K562 (cell line): Measurements from ENCODE around the gene AFG1L. TPM values are rescaled to one million over a fixed set of nuclear protein-coding genes. Genes with fewer than 3 reads are reported as not detected.

Source experiments
- CEBPB ChIP-seq: fragments of 450-650 bp; IDR thresholded peaks from 2 replicates; pipeline ENCODE4 v1.6.1; 2016; ENCODE audit warnings: missing genetic modification characterization, missing compliant biosample characterization
- CHCHD3 ChIP-seq: fragments of 250-450 bp; sonication (Bioruptor Pico); IDR thresholded peaks from 2 replicates; pipeline ENCODE4 v2.1.2; 2022; ENCODE audit warnings: mild to moderate bottlenecking
- HDAC1 ChIP-seq, 2 experiments: fragments of 450-650 bp; IDR thresholded peaks; 2 replicates each; pipeline ENCODE4 v1.6.1; 2016 to 2017; ENCODE audit warnings: inconsistent platforms in 1 of 2, mild to moderate bottlenecking in 1 of 2, moderate library complexity in 1 of 2
- HES1 ChIP-seq: fragments of 450-650 bp; IDR thresholded peaks from 2 replicates; pipeline ENCODE4 v1.6.1; 2016; ENCODE audit warnings: low read depth, mild to moderate bottlenecking, moderate library complexity
- JUND ChIP-seq, 2 experiments: IDR thresholded peaks; 2 replicates in 1 of 2; 3 replicates in 1 of 2; pipeline ENCODE4 v1.6.1; 2011; ENCODE audit warnings: borderline replicate concordance in 2 of 2, low read depth in 2 of 2, low read length in 2 of 2, improper control_type of control experiment in 1 of 2, missing biosample characterization in 1 of 2, missing genetic modification characterization in 1 of 2, missing genetic modification reagents in 1 of 2
- KDM2B ChIP-seq: fragments of 250-450 bp; sonication (Bioruptor Pico); IDR thresholded peaks from 2 replicates; pipeline ENCODE4 v1.8.0; 2021; ENCODE audit warnings: mild to moderate bottlenecking, moderate library complexity
- MTA3 ChIP-seq: fragments of 450-650 bp; formaldehyde crosslinking; IDR thresholded peaks from 2 replicates; pipeline ENCODE4 v1.6.1; 2017; ENCODE audit warnings: mild to moderate bottlenecking, borderline replicate concordance
- NR4A1 ChIP-seq, 2 experiments: fragments of 250-450 bp in 1 of 2; fragments of 450-650 bp in 1 of 2; sonication (Bioruptor Pico) in 1 of 2; IDR thresholded peaks; 2 replicates each; pipeline versions ENCODE4 v1.4.0 to v1.6.1; 2016 to 2020; ENCODE audit warnings: mild to moderate bottlenecking in 2 of 2, missing compliant biosample characterization in 1 of 2, missing genetic modification characterization in 1 of 2, moderate library complexity in 1 of 2
- PHB2 ChIP-seq: fragments of 450-650 bp; IDR thresholded peaks from 2 replicates; pipeline ENCODE4 v1.6.1; 2017; ENCODE audit warnings: low read depth
- RBM34 ChIP-seq: fragments of 200-400 bp; formaldehyde crosslinking; IDR thresholded peaks from 2 replicates; pipeline ENCODE4 v1.6.1; 2018; ENCODE audit warnings: low read length, borderline replicate concordance; ENCODE audit not compliant: insufficient read depth
- SIN3A ChIP-seq, 2 experiments: fragments of 150-350 bp in 1 of 2; IDR thresholded peaks; 2 replicates each; pipeline ENCODE4 v1.6.1; 2011 to 2016; ENCODE audit warnings: borderline replicate concordance in 2 of 2, low read depth in 2 of 2, low read length in 2 of 2, mild to moderate bottlenecking in 2 of 2, moderate library complexity in 2 of 2; ENCODE audit not compliant: control insufficient read depth in 1 of 2
- SMARCA5 ChIP-seq: fragments of 450-650 bp; IDR thresholded peaks from 2 replicates; pipeline ENCODE4 v1.6.1; 2016
- TBL1XR1 ChIP-seq, 2 experiments: IDR thresholded peaks; 2 replicates each; pipeline ENCODE4 v1.6.1; 2012; ENCODE audit warnings: improper control_type of control experiment in 2 of 2, low read length in 2 of 2, mild to moderate bottlenecking in 1 of 2
- TEAD4 ChIP-seq, 2 experiments: sonication (generic) in 1 of 2; formaldehyde crosslinking in 1 of 2; IDR thresholded peaks; 2 replicates each; pipeline versions ENCODE4 v1.6.1 to v1.8.0; 2012 to 2022; ENCODE audit warnings: borderline replicate concordance in 1 of 2, inconsistent platforms in 1 of 2, low read length in 1 of 2, mild to moderate bottlenecking in 1 of 2, missing genetic modification reagents in 1 of 2
- ZNF263 ChIP-seq: sonication (generic); formaldehyde crosslinking; IDR thresholded peaks from 2 replicates; pipeline ENCODE4 v1.8.0; 2022; ENCODE audit warnings: mild to moderate bottlenecking, missing genetic modification reagents, borderline replicate concordance
- ZNF277 ChIP-seq: fragments of 250-450 bp; sonication (Bioruptor Pico); IDR thresholded peaks from 2 replicates; pipeline ENCODE4 v1.8.0; 2022; ENCODE audit warnings: inconsistent platforms, mild to moderate bottlenecking, moderate library complexity, borderline replicate concordance
- polyA plus RNA-seq, 8 experiments: library from polyadenylated mRNA; depleted of rRNA in 4 of 8; stranded (reverse) in 5 of 8; unstranded in 3 of 8; fragments of >200 nt; fragmentation: Nextera tagmentation in 2 of 8; fragmentation: Illumina TruSeq in 1 of 8; extraction: Ambion mirVana in 2 of 8; extraction: Trizol in 1 of 8; gene quantifications; 2 replicates each; pipeline versions ENCODE4 v1.2.1 to v1.2.3, GENCODE V29; 2011 to 2014; ENCODE audit warnings: inconsistent platforms in 1 of 8, missing spikeins in 1 of 8
- total RNA-seq, 7 experiments: library from RNA; depleted of rRNA in 6 of 7; stranded (reverse); fragments of >200 nt in 6 of 7; fragmentation: Illumina TruSeq in 2 of 7; extraction: Trizol in 2 of 7; gene quantifications; 2 replicates each; pipeline versions ENCODE4 v1.2.1 to v1.2.3, GENCODE V29; 2011 to 2021; ENCODE audit warnings: low replicate concordance in 1 of 7
- TF ChIP-seq, protein P1 (sequence below), 2 experiments: IDR thresholded peaks; 2 replicates each; pipeline ENCODE4 v1.6.1; 2012; ENCODE audit warnings: improper control_type of control experiment in 2 of 2, low read depth in 2 of 2, low read length in 2 of 2, borderline replicate concordance in 1 of 2
- TF ChIP-seq, protein P2 (sequence below), 2 experiments: IDR thresholded peaks; 2 replicates each; pipeline ENCODE4 v1.6.1; 2011; ENCODE audit warnings: borderline replicate concordance in 1 of 2, control low read depth in 1 of 2, low read depth in 1 of 2, low read length in 1 of 2, mild to moderate bottlenecking in 1 of 2, mixed read lengths in 1 of 2, moderate library complexity in 1 of 2; ENCODE audit not compliant: insufficient read depth in 1 of 2, insufficient read length in 1 of 2, poor library complexity in 1 of 2, severe bottlenecking in 1 of 2; ENCODE audit errors: extremely low read depth in 1 of 2

AFG1L gene
- total and polyA plus RNA-seq, 9 of the 15 experiments (the other 6 are each of a cell fraction or from before 2014, with no cell fraction given) = 2.2 to 15.5 (median 5.8) TPM

DNA sequence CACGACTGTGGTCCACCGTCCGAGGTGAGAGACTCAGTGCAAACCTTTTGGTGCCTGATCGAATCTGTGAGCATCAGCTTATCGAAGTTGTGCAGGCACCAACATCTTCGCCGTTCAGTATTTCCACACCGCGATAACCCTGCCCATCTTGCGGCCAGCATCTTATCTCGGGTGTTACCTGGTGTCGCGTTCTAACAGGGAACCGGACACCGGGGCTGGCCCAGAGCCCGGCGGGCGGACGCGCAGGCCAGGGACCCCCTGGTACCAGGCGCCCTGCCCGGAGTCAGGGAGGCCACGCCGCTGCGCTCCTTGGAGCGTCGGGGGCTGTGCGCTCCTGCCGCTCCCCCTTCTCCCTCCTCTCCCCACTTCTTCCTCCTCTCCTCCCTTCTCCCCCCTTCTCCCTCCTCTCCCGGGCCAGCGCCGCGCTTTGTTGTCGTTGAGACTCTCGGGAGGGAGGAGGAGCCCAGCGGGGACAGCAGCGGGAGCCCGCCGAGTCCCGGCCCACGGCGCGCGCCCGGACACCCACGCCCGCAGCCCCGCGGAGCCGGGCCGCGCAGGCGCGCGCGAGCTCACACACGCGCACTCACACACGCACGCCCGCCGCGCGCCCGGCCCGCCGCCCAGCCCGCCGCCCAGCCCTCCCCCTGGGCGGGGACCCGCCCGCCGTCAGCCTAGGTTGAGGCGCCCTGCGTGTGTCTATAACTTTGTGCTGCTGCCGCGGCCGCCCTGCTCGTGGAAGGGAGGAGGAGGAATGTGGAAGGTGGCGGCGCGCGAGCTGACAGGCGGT is 264.4 kb downstream of the AFG1L start (continued):
- TF ChIP-seq, protein P1, sequence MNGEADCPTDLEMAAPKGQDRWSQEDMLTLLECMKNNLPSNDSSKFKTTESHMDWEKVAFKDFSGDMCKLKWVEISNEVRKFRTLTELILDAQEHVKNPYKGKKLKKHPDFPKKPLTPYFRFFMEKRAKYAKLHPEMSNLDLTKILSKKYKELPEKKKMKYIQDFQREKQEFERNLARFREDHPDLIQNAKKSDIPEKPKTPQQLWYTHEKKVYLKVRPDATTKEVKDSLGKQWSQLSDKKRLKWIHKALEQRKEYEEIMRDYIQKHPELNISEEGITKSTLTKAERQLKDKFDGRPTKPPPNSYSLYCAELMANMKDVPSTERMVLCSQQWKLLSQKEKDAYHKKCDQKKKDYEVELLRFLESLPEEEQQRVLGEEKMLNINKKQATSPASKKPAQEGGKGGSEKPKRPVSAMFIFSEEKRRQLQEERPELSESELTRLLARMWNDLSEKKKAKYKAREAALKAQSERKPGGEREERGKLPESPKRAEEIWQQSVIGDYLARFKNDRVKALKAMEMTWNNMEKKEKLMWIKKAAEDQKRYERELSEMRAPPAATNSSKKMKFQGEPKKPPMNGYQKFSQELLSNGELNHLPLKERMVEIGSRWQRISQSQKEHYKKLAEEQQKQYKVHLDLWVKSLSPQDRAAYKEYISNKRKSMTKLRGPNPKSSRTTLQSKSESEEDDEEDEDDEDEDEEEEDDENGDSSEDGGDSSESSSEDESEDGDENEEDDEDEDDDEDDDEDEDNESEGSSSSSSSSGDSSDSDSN (IDR thresholded peaks at IDR 0.05; ENCODE audit: borderline replicate concordance in 1 of 2, low read depth in 2 of 2, low read length in 2 of 2) = peak in 1 of 2 experiments; percentile 46; a peak in 1 of 4 replicates
- TF ChIP-seq TBL1XR1 (IDR thresholded peaks at IDR 0.05; ENCODE audit: low read length in 2 of 2) = peak in 1 of 2 experiments; percentile 68; a peak in 2 of 4 replicates
- peak in 1 of 2 experiments; percentile 88; a peak in 2 of 4 replicates for TF ChIP-seq HDAC1 (IDR thresholded peaks at IDR 0.05)
- peak in 1 of 2 experiments; percentile 70; a peak in 2 of 4 replicates for TF ChIP-seq SIN3A (IDR thresholded peaks at IDR 0.05; ENCODE audit: borderline replicate concordance in 2 of 2, control insufficient read depth in 1 of 2, low read depth in 2 of 2, low read length in 2 of 2)
- peak; percentile 98 for TF ChIP-seq TEAD4 (IDR thresholded peaks at IDR 0.05; ENCODE audit: low read length)
- TF ChIP-seq TEAD4 (CRISPR knock-in tag; IDR thresholded peaks at IDR 0.05; ENCODE audit: borderline replicate concordance) = 0 out of 2 replicates have a peak, but pooled peaks have one; percentile 7
- peak; percentile 69 for TF ChIP-seq CEBPB
- TF ChIP-seq HES1 = peak; percentile 96
- TF ChIP-seq CHCHD3 = no peak
- no peak for TF ChIP-seq RBM34
- no peak for TF ChIP-seq SMARCA5
- no peak for TF ChIP-seq NR4A1 (CRISPR knock-in tag; IDR thresholded peaks at IDR 0.05)
- TF ChIP-seq NR4A1 (tag; IDR thresholded peaks at IDR 0.05) = peak; percentile 76
- peak; percentile 68; the same call in 1 of the 2 replicates for TF ChIP-seq JUND (IDR thresholded peaks at IDR 0.05; ENCODE audit: borderline replicate concordance, low read depth, low read length)
- TF ChIP-seq JUND (tag; IDR thresholded peaks at IDR 0.05; ENCODE audit: borderline replicate concordance, low read depth, low read length) = peak; percentile 23; the same call in 1 of the 3 replicates
- TF ChIP-seq KDM2B (CRISPR knock-in tag) = peak; percentile 60
- TF ChIP-seq MTA3 = peak; percentile 55; the same call in 1 of the 2 replicates
- TF ChIP-seq ZNF263 (CRISPR knock-in tag) = peak; percentile 67
- TF ChIP-seq ZNF277 = no peak
- TF ChIP-seq, protein P2, sequence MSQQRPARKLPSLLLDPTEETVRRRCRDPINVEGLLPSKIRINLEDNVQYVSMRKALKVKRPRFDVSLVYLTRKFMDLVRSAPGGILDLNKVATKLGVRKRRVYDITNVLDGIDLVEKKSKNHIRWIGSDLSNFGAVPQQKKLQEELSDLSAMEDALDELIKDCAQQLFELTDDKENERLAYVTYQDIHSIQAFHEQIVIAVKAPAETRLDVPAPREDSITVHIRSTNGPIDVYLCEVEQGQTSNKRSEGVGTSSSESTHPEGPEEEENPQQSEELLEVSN (IDR thresholded peaks at IDR 0.05; ENCODE audit: borderline replicate concordance in 1 of 2, extremely low read depth in 1 of 2, insufficient read depth in 1 of 2, insufficient read length in 1 of 2, low read depth in 1 of 2, low read length in 1 of 2, poor library complexity in 1 of 2, severe bottlenecking in 1 of 2) = peak in 1 of 2 experiments; percentile 29
- peak; percentile 86 for TF ChIP-seq PHB2
